SKM-1 (cell line): Measurements from ENCODE around the gene RRP15.

Source experiments
- DNase-seq: peaks from one replicate; lab custom pipeline; 2025; ENCODE audit not compliant: unreplicated experiment; lab: John Stamatoyannopoulos, UW

Gene RRP15

GRCh38 chr1:218361298-218362065 is 76.4 kb downstream of the RRP15 start:
- DNase-seq = no peak

GRCh38 chr1:218362418-218363076 is 77.5 kb downstream of the RRP15 start:
- DNase-seq = no peak

GRCh38 chr1:218363141-218363540 is 78.0 kb downstream of the RRP15 start:
- no peak for DNase-seq

GRCh38 chr1:218364028-218364710 is 79.1 kb downstream of the RRP15 start:
- no peak for DNase-seq

GRCh38 chr1:218365226-218365999 is 80.3 kb downstream of the RRP15 start:
- DNase-seq = no peak

- no peak for DNase-seq
Observed at GRCh38 chr1:218366322-218367052, 81.4 kb downstream of the RRP15 start.

- no peak for DNase-seq
Observed at GRCh38 chr1:218367118-218367517, 82.0 kb downstream of the RRP15 start.

GRCh38 chr1:218368686-218369085 is 83.6 kb downstream of the RRP15 start:
- no peak for DNase-seq

- DNase-seq = no peak
Observed at GRCh38 chr1:218369688-218370511, 84.8 kb downstream of the RRP15 start.

- no peak for DNase-seq
Observed at GRCh38 chr1:218371927-218372672, 87.0 kb downstream of the RRP15 start.

GRCh38 chr1:218374401-218375353 is 89.6 kb downstream of the RRP15 start:
- DNase-seq = no peak

GRCh38 chr1:218376722-218377121 is 91.6 kb downstream of the RRP15 start:
- no peak for DNase-seq

- no peak for DNase-seq
Observed at GRCh38 chr1:218377143-218377660, 92.1 kb downstream of the RRP15 start.

GRCh38 chr1:218380125-218380977 is 95.3 kb downstream of the RRP15 start:
- no peak for DNase-seq

GRCh38 chr1:218382261-218382660 is 97.2 kb downstream of the RRP15 start:
- DNase-seq = no peak

- DNase-seq = no peak
Observed at GRCh38 chr1:218383051-218383450, 98.0 kb downstream of the RRP15 start.

GRCh38 chr1:218383681-218384080 is 98.6 kb downstream of the RRP15 start:
- no peak for DNase-seq
